Nucleus accumbens (tissue), 56 donors: ENCODE results near the gene GTF2A1.
"Not testable (repeated sequence)": the region's sequence is repeated elsewhere in the genome, so short reads cannot be mapped to it uniquely, and the experiment has no call there.

Experiments used
- DNase-seq, 56 donors: peaks; one replicate each; lab custom pipeline; 2025; lab: John Stamatoyannopoulos, UW

The GTF2A1 gene

DNA sequence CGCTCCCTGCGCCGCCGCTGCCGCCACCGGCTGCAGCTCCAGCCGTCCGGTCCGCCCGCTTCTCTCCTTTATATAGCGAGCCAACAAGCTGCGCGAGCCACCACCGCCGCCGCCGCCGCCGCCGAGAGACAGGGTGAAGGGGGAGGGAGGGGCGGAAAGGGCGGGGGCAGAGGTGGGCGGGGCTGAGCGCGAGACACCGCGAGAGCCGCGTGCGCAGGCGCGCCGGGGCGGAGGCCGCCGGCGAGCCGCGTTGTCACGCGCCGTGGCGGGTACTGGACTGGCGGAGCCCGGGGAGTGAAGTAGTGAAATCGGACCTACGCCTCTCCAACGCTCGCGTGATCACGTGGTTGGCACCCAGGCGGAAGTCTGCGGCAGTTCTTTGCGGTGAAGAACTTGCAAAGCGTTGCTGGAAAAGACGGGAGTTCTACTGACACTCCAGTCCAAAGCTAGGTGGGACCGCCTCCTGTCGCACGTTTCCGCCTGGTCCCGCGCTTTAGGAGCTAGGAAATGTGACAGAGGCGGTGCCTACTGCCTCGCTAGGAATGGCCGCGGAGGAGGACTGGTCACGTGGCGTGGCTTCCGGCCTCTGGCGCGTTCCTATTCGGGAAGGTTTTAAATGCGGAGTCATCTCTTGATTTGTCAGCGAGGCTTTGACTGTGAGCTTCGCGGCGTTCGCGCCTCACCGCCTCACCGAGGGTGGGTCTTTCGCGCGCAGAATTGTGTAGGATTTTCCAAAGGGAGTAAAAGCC is at the start of gene GTF2A1:
TSS of gene GTF2A1 (minus strand) at position 130 of the 749 bp plus-strand sequence. CDS start 441 bp downstream, outside the sequence.
- DNase-seq, result peak; percentile 75 to 100 (median 98)

DNA sequence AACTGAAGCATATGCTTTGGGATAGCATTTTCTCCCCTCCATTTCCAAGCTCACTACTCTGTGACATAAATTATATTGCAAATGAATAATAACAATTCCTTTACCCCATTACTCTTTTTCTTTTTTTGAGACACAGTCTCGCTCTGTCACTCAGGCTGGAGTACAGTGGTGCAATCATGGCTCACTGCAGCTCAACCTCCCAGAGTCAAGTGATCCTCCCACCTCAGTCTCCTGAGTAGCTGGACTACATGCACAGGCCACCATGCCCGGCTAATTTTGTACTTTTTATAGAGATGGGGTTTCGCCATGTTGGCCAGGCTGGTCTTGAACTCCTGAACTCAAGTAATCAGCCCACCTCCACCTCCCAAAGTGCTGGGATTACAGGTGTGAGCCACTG is 49.2 kb upstream of the GTF2A1 start:
- no peak for DNase-seq

DNA sequence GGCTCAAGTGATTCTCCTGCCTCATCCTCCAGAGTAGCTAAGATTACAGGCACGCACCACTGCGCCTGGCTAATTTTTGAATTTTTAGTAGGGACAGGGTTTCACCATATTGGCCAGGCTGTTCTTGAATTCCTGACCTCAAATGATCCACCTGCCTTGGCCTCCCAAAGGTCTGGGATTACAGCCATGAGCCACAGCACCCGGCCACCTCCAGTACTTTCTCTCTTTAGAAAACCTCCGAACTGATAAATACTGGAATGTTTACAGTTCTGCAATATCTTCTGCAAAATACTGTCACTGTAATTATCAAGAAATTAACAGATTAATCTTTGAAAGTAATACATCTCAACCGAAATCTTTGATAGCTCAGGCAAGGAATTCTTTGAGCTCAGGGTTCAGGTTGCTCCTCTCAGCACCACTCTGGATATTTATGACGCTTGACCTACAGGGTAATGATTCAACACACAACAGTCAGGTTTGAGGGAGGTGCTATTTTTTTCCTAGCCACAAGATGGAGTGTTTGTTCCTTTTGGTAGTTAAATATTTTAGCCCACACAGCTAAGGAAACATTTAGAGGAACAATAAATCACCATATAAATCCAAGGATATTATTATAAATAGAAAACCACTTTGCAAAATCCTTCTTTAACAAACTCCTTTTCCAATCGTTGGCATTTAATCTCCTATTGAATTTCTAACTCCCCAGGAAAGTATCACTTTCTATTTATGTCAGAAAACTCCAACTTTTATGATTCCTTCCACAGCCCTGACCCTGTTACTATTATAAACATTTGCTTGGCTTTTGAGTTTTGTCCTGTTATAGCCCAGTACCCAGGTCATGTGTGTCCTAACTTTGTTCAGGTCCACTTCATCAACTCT is 48.6 kb upstream of the GTF2A1 start:
- DNase-seq, result peak in 3 of 56 donors; percentile 14 to 22 (median 14)

DNA sequence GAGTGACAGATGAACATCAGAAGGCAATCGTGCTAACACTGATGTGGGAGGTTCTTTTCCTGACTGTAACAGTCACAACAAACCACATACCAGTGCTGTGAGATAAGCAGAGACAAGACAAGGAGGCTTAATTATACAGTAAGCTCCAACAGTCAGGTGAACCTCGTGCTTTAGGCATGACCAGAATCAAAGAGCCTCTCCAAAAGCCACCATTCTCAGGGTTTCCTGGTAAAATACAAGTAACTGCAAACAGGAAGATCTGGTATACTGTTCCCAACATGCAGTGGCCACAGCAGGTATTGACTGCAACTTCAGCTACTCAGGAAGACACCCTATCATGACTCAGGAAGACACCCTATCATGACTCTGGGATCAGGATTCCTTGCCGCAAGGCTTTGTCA is 47.3 kb upstream of the GTF2A1 start:
- DNase-seq, result no peak

DNA sequence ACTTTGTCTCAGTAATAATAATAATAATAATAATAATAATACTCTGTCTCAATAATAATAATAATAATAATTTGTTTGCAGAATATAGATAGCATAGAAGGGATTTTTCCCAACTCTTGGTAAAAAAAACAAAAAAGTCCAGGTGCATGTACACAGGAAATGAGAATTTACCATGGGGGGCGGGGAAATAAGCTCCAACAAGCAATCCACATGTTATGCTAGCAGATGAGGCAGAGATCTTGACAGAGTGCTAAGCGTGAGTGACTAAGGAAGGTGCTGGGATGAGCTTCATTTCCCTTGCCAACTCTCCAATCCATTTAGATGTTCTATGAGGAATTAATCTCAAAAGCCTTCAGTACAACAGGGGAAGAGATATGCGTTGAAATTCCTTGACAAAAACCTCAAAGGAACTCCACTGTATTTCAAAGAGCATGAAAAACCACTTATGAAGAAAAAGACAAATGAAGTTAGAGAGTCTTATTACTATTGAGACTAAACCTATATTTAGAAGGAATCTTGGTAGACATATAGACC is 44.9 kb upstream of the GTF2A1 start:
- no peak for DNase-seq

DNA sequence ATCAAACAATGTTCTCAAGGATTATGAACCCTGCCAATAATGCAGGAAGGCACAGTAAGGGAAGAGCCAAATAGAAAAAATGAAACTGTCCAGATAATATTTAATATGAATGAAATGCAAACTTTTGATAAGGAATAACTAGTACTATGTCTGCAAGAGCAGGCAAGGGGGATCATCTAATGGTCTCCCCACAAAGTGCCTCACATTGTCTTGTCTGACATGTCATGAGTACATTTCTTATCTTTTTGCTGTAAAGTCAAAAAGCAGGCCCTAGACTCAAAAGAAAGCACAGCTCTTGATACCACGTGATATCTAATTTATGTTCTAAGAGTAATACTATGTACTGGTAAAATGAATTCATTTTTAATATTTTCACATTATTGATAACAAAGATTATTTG is 43.9 kb upstream of the GTF2A1 start:
- no peak for DNase-seq

DNA sequence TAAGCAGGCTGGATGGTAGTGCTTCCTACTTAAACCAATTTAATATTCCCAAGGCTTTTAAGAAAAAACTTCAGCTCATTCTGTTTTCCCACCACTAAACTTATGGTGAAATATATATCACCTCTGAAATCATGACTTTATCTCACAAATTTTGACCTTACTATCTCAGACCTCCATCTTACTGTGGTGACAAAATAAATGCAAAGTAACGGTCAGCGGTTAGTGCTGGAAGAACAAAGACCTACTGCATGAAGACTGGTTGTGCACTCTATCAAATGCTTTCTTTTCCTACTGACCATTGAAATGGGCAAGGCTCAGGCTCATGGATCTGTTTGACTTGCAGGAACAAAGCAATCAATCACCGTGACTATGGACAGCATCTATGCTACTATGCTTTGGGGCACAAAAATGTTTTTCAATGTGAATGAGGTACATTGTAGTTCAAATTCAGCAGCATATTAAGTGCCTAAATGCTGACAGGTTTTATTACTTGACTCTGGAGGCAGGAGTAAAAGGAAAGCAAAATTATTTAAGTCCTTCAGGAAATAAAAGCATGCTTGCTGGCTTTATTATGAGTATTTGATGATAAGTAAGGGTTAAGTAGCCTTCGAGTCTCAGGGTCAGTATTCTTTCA is 43.1 kb upstream of the GTF2A1 start:
- DNase-seq, result no peak

DNA sequence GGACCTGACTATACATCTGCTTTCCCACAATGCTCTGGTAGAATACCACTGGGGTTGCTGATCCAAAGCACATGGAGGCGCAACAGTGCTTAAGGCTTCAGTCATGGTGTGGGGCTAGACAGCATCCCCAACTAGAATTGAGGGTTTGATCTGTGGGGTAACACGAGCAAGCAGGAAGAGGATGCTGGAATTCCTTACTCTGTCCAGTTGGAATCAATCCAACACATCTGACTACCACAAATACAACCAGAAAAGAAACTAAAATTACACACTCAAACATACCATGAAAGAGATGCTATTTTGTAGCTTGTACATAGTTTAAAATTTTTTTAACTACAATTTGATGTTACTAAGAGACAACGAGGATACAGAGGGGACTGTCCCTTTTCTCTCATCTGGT is 40.4 kb upstream of the GTF2A1 start:
- no peak for DNase-seq

DNA sequence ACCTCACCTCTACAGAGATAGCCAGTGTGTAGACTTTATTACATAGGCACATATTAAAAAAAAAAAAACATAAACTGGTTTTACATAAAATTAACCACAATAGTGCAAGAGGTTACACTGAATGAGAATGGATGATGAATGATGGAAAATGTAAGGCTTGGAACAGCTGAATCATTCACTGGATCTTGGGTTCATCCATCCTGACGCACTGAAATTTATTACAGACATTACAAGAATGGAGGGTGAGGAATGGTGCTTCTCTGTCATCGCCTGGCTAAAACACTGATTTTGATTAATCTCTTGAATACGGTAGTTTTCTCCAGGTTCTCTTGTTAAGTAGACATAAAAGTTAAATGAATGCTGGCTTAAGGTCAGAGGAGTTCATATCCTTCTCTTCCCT is 40.0 kb upstream of the GTF2A1 start:
- DNase-seq, result no peak

DNA sequence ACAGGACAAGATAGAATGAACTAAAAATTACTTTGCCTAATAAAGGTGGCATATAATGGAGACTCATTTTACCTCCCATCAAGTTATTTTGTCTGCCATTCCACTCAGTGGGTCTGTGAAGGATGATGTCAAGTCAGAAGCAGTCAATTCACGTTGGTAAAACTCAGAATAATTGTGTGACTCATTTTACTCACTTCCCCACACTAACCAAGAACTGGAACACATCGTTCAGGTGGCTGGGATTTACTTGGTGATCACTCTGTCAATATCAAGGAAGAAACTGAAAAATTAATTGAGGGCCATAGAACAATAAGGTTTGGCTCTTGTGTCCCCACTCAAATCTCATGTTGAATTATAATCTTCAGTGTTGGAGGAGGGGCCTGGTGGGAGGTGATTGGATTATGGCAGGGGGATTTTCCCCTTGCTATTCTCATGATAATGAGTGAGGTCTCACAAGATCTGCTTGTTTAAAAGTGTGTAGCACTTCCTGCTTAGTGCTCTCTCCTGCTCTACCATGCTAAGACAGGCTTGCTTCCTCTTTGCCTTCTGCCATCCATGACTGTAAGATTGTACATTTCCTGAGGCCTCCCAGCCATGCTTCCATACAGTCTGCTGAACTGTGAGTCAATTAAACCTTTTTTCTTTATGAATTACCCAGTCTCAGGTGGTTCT is 35.7 kb upstream of the GTF2A1 start:
- no peak for DNase-seq

DNA sequence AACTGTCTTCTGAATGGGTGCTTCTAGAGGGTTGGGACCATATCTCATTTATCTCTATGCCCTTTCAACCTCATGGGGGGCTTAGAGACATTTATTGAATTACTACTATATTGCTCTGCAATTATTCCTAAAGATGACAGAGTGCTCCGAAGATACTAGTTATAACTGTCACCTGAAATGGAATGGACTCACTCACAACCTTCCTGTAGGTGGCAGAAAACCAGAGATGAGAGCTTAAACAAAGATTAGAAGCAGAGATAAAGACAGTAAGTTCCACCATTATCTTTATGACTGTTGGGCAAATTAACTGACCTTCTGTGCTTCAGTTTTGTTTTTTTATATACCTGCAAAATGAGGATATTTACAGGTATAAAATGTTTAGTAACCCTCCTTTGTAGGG is 31.5 kb upstream of the GTF2A1 start:
- no peak for DNase-seq

DNA sequence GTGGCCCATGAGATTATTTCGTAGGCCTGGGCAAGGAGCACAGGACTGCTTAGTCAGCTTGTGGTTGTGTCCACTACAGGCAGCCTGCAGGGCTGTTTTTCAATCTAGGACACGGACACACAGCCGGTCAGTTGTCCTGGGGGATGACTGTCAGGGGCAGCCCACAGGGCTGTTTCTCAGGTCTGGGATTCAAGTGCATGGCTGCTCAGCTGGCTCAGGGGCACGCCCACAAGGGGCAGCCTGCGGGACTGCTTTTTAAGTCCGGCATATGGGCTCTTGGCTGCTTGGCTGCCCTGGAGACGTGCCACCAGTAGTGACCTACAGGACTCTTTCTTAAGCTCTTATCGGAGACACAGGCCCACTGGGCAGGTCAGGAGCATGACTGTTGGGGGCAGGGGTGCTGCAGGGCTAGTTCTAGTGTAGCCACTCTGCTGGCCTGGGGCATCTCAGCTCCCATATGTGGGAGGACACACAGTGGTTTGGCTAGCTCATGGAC is 26.6 kb upstream of the GTF2A1 start:
- no peak for DNase-seq

DNA sequence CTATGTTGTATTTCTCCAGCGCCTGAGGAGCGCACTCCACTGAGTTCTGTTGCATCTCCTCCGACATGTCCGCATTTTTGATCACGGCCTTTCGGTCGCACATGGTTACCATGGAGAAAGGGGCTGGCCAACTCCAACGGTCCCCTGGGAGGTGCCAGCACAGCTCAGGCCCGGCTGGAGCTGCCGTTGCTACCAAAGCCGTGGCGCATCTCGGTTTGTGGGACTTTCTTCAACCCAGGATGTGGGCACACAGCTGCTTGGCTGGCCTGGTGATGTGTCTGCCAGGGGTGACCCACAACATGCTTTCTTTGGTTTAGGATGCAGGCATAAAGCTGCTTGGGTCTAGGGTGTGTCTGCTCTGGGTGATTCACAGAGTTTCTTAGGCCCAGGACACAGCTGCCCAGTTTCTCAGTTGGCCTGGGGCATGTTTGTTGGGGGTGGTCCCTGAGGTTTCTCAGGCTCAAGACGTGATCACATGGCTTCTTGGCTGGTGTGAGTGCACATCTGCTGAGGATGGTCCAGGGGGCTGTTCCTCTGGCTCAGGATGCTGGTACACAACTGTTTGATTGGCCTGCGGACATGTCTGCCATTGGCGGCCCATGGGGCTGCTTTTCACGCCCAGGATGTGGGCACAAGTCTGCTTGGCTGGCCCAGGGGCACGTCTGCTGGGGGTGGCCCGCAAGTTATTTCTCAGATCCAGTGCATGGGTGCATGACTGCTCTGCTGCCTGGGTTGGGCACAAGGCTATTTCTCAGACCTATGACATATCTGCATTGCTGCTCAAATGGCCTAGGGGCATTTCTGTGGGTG is 25.9 kb upstream of the GTF2A1 start:
- DNase-seq, result no peak

DNA sequence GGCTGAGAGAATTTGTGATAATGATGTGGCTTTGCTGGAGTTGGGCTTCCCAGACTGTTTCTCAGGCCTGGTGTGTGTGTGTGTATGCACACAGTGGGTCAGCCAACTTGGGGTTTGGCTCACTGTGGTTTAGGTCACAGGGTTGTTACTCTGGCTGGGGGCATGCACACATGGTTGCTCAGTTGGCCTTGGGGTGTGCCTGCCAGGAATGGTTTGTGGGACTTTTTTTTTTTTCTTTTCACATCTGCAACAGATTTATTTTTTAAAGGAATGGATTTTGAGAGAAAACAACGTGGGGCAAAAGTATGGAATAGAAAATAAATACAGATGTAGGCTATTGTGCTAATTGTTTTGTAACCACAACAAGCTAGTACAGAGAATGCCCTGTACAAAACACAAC is 25.0 kb upstream of the GTF2A1 start:
- no peak for DNase-seq

DNA sequence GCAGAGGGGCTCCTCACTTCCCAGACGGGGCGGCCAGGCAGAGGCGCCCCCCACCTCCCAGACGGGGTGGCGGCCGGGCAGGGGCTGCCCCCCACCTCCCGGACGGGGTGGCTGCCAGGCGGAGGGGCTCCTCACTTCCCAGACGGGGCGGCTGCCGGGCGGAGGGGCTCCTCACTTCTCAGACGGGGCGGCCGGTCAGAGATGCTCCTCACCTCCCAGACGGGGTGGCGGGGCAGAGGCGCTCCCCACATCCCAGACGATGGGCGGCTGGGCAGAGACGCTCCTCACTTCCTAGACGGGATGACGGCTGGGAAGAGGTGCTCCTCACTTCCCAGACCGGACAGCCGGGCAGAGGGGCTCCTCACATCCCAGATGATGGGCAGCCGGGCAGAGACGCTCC is 23.7 kb upstream of the GTF2A1 start:
- DNase-seq, result not testable (repeated sequence)

DNA sequence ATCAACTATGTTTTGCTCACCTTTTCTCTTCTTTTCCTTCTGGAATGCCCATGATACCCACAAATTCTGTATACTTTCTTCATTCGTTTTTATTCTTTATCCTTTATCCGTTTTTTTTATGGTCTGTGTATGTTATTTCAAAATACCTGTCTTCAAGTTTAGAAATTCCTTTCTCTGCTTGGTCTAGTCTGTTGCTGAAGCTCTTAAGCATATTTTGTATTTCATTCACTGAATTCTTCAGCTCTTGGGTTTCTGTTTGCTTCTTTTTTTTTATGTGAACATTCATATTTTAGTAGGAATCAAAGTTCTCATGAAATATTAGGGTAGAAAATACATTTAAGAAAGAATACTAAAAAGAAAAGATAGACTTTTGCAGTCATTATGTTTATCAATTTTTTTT is 22.7 kb upstream of the GTF2A1 start:
- DNase-seq, result no peak

DNA sequence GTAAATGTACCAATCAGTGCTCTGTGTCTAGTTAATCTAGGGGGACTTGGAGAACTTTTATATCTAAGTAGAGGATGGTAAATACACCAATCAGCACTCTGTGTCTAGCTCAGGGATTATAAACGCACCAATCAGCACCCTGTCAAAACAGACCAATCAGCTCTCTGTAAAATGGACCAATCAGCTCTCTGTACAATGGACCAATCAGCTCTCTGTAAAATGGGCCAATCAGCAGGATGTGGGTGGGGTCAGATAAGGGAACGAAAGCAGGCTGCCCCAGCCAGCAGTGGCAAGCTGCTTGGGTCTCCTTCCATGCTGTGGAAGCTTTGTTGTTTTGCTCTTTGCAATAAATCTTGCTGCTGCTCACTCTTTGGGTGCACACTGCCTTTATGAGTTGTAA is 16.1 kb upstream of the GTF2A1 start:
- DNase-seq, result not testable (repeated sequence)

DNA sequence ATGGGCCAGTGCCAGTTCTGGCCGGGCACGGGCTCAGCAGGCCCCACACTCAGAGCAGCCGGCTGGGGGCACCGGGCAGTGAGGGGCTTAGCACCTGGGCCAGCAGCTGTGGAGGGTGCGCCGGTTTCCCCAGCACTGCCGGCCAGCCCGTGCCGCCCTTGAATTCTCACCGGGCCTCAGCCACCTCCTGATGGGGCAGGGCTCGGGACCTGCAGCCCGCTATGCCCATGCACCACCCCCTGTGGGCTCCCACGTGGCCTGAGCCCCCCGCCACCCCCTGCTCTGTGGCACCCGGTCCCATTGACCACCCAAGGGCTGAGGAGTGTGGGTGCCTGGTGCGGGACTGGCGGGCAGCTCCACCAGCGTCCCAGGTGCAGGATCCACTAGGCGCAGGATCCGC is 15.4 kb upstream of the GTF2A1 start:
- DNase-seq, result no peak

DNA sequence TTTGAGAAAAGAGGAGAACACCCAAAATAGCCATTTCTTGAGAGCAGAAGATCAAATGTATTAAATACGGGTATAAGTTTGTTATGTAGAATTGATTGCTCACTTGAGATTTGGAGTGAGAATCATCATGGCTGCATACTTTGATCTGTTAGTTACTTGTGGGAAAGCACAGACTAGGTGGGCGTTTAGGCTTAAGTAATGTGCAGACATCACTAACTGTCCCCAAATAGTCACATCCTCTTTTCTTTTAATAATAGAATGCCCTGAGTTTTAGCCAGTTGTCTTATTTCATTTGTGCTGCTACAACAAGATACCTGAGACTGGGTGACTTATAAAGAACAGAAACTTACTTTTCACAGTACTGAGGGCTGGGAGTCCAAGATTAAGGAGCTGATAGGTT is 14.3 kb upstream of the GTF2A1 start:
- DNase-seq, result no peak

DNA sequence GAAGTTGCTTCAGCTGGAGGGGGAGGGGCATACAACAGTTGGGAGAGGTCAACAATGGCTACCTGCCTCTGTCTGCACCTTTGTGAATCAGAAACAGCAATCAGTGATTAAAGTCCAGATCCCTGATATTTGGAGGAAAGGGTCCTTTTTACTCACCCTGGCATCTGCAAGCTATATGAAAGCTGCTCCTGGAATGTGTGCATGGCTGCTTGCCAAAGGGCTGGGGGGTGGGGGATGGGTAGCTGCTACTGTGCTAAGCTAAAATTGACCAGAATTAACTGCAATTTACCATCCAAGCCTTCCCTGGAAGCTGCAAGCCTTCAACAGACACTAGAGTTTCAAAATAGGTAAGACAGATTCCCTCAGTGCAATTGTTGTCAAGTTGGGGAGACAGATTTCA is 13.5 kb upstream of the GTF2A1 start:
- no peak for DNase-seq
